ENCODE results near the gene ARSB.
A peak's percentile ranks its signal among the peaks of the same experiment; 100 is the strongest.

ARSB gene

GRCh38 chr5:78803941-78804340, 181.2 kb downstream of the ARSB start:
- in situ Hi-C loops (cut with MboI; ENCODE audit: low sequenced_read_pairs), result no loop called here
- Histone ChIP-seq H3K27me3 (ENCODE audit: low read depth) (no peaks in the 10 kb centered on the region), H3K4me1 (no peaks in the 10 kb centered on the region), H3K36me3 (replicated peaks) (no peaks in the 10 kb centered on the region), H3K4me3 (no peak overlapping the region), H3K9me3 (no peaks in the 10 kb centered on the region)
- no peak for DNase-seq (ENCODE audit: low spot score in 2 of 2)

- Histone ChIP-seq H3K4me3 (no peak overlapping the region), H3K9me3 (no peaks in the 10 kb centered on the region), H3K4me1 (no peaks in the 10 kb centered on the region), H3K27me3 (ENCODE audit: low read depth) (no peaks in the 10 kb centered on the region), H3K36me3 (replicated peaks) (no peaks in the 10 kb centered on the region)
- DNase-seq (ENCODE audit: low spot score in 2 of 2), result no peak
- in situ Hi-C loops (cut with MboI; ENCODE audit: low sequenced_read_pairs), result no loop called here
These were observed 181.8 kb downstream of the ARSB start for GRCh38 chr5:78803353-78803752.

GRCh38 chr5:78801413-78801812, 183.7 kb downstream of the ARSB start:
- H3K4me1 ChIP-seq, result no peaks in the 10 kb centered on the region
- in situ Hi-C loops (cut with MboI; ENCODE audit: low sequenced_read_pairs), result no loop called here
- H3K9me3 ChIP-seq, result no peaks in the 10 kb centered on the region
- DNase-seq (ENCODE audit: low spot score in 2 of 2), result no peak
- H3K36me3 ChIP-seq (replicated peaks), result no peaks in the 10 kb centered on the region
- no peaks in the 10 kb centered on the region for H3K27me3 ChIP-seq (ENCODE audit: low read depth)
- H3K4me3 ChIP-seq, result no peak overlapping the region

GRCh38 chr5:78799266-78800017, 185.7 kb downstream of the ARSB start:
- Histone ChIP-seq H3K4me3 (no peak overlapping the region), H3K36me3 (replicated peaks) (no peaks in the 10 kb centered on the region), H3K27me3 (ENCODE audit: low read depth) (no peaks in the 10 kb centered on the region), H3K4me1 (peaks cover 3% of the 10 kb centered on the region; the same call in 1 of the 2 replicates), H3K9me3 (no peaks in the 10 kb centered on the region)
- DNase-seq (ENCODE audit: low spot score in 2 of 2), result no peak
- in situ Hi-C loops (cut with MboI; ENCODE audit: low sequenced_read_pairs), result no loop called here

- no peak for DNase-seq (ENCODE audit: low spot score in 2 of 2)
- Histone ChIP-seq H3K9me3 (no peaks in the 10 kb centered on the region), H3K4me1 (peaks cover 3% of the 10 kb centered on the region; the same call in 1 of the 2 replicates), H3K4me3 (no peak overlapping the region), H3K27me3 (ENCODE audit: low read depth) (no peaks in the 10 kb centered on the region), H3K36me3 (replicated peaks) (no peaks in the 10 kb centered on the region)
- in situ Hi-C loops (cut with MboI; ENCODE audit: low sequenced_read_pairs), result no loop called here
These were observed 186.5 kb downstream of the ARSB start for GRCh38 chr5:78798673-78799029.

- Histone ChIP-seq H3K36me3 (replicated peaks) (no peaks in the 10 kb centered on the region), H3K27me3 (ENCODE audit: low read depth) (no peaks in the 10 kb centered on the region), H3K4me3 (no peak overlapping the region), H3K9me3 (no peaks in the 10 kb centered on the region), H3K4me1 (peaks cover 3% of the 10 kb centered on the region; the same call in 1 of the 2 replicates)
- no peak for DNase-seq (ENCODE audit: low spot score in 2 of 2)
- in situ Hi-C loops (cut with MboI; ENCODE audit: low sequenced_read_pairs), result no loop called here
These were observed 187.0 kb downstream of the ARSB start for GRCh38 chr5:78797936-78798672.

GRCh38 chr5:78795757-78796156, 189.4 kb downstream of the ARSB start:
- Histone ChIP-seq H3K4me3 (no peak overlapping the region), H3K9me3 (no peaks in the 10 kb centered on the region), H3K4me1 (peaks cover 3% of the 10 kb centered on the region; the same call in 1 of the 2 replicates), H3K36me3 (replicated peaks) (no peaks in the 10 kb centered on the region), H3K27me3 (ENCODE audit: low read depth) (no peaks in the 10 kb centered on the region)
- in situ Hi-C loops (cut with MboI; ENCODE audit: low sequenced_read_pairs), result no loop called here
- DNase-seq (ENCODE audit: low spot score in 2 of 2), result peak in 1 of 2 experiments; percentile 39

GRCh38 chr5:78794693-78795215, 190.4 kb downstream of the ARSB start:
- in situ Hi-C loops (cut with MboI; ENCODE audit: low sequenced_read_pairs), result no loop called here
- Histone ChIP-seq H3K4me1 (peaks cover 3% of the 10 kb centered on the region; the same call in 1 of the 2 replicates), H3K27me3 (ENCODE audit: low read depth) (no peaks in the 10 kb centered on the region), H3K36me3 (replicated peaks) (no peaks in the 10 kb centered on the region), H3K4me3 (no peak overlapping the region), H3K9me3 (no peaks in the 10 kb centered on the region)
- no peak for DNase-seq (ENCODE audit: low spot score in 2 of 2)

- Histone ChIP-seq H3K27me3 (ENCODE audit: low read depth) (no peaks in the 10 kb centered on the region), H3K4me1 (peaks cover 3% of the 10 kb centered on the region; the same call in 1 of the 2 replicates)
These were observed 191.0 kb downstream of the ARSB start for GRCh38 chr5:78793907-78794662.

GRCh38 chr5:78792345-78793055, 192.6 kb downstream of the ARSB start:
- Histone ChIP-seq H3K9me3 (no peaks in the 10 kb centered on the region), H3K27me3 (ENCODE audit: low read depth) (no peaks in the 10 kb centered on the region), H3K36me3 (replicated peaks) (no peaks in the 10 kb centered on the region), H3K4me3 (no peak overlapping the region), H3K4me1 (peaks cover 3% of the 10 kb centered on the region; the same call in 1 of the 2 replicates)
- no peak for DNase-seq (ENCODE audit: low spot score in 2 of 2)
- in situ Hi-C loops (cut with MboI; ENCODE audit: low sequenced_read_pairs), result no loop called here

More at GRCh38 chr5:78793907-78794662, 191.0 kb downstream of the ARSB start:
- in situ Hi-C loops (cut with MboI; ENCODE audit: low sequenced_read_pairs), result no loop called here
- Histone ChIP-seq H3K9me3 (no peaks in the 10 kb centered on the region), H3K36me3 (replicated peaks) (no peaks in the 10 kb centered on the region), H3K4me3 (no peak overlapping the region)
- DNase-seq (ENCODE audit: low spot score in 2 of 2), result no peak

- no peak for DNase-seq (ENCODE audit: low spot score in 2 of 2)
- Histone ChIP-seq H3K9me3 (no peaks in the 10 kb centered on the region), H3K4me1 (peaks cover 3% of the 10 kb centered on the region; the same call in 1 of the 2 replicates), H3K4me3 (no peak overlapping the region), H3K27me3 (ENCODE audit: low read depth) (no peaks in the 10 kb centered on the region), H3K36me3 (replicated peaks) (no peaks in the 10 kb centered on the region)
- in situ Hi-C loops (cut with MboI; ENCODE audit: low sequenced_read_pairs), result no loop called here
These were observed 193.5 kb downstream of the ARSB start for GRCh38 chr5:78791501-78792100.

GRCh38 chr5:78787783-78788182, 197.3 kb downstream of the ARSB start:
- Histone ChIP-seq H3K36me3 (replicated peaks) (no peaks in the 10 kb centered on the region), H3K4me1 (no peaks in the 10 kb centered on the region), H3K4me3 (no peak overlapping the region), H3K9me3 (no peaks in the 10 kb centered on the region), H3K27me3 (ENCODE audit: low read depth) (no peaks in the 10 kb centered on the region)
- in situ Hi-C loops (cut with MboI; ENCODE audit: low sequenced_read_pairs), result no loop called here
- DNase-seq (ENCODE audit: low spot score in 2 of 2), result no peak

GRCh38 chr5:78785454-78785853, 199.7 kb downstream of the ARSB start:
- Histone ChIP-seq H3K4me3 (no peak overlapping the region), H3K4me1 (no peaks in the 10 kb centered on the region), H3K9me3 (no peaks in the 10 kb centered on the region), H3K36me3 (replicated peaks) (no peaks in the 10 kb centered on the region), H3K27me3 (ENCODE audit: low read depth) (no peaks in the 10 kb centered on the region)
- DNase-seq (ENCODE audit: low spot score in 2 of 2), result no peak
- in situ Hi-C loops (cut with MboI; ENCODE audit: low sequenced_read_pairs), result no loop called here

Measured in HAP-1 (cell line).